HEK293 (cell line): ENCODE results near the gene CD83.

ENCODE experiments used
- ZNF76 ChIP-seq: fragments of 450-650 bp; formaldehyde crosslinking; IDR thresholded peaks from 2 replicates; pipeline ENCODE4; 2016; ENCODE audit warnings: low read depth, missing biosample characterization, missing genetic modification characterization, borderline replicate concordance

CD83 gene

GRCh38 chr6:14182916-14183315 is 65.3 kb downstream of the CD83 start (continued):
- TF ChIP-seq ZNF76, result no peak
